Nephron (organoid): ENCODE data around the gene NAPB.

ENCODE experiments used
- H3K27ac Mint-ChIP-seq, 3 experiments: 2 replicates each; pipeline ENCODE4 v1.8.0; 2020; ENCODE audit warnings: mixed read lengths in 3 of 3, mild to moderate bottlenecking in 2 of 3, moderate library complexity in 1 of 3
- H3K27me3 Mint-ChIP-seq: 2 replicates; pipeline ENCODE4 v1.8.0; 2021; ENCODE audit warnings: low read depth, mild to moderate bottlenecking, moderate library complexity, mixed read lengths
- H3K36me3 Mint-ChIP-seq: 2 replicates; pipeline ENCODE4 v1.8.0; 2020; ENCODE audit warnings: low read depth, mixed read lengths
- H3K4me1 Mint-ChIP-seq: 2 replicates; pipeline ENCODE4 v1.8.0; 2020; ENCODE audit warnings: mixed read lengths
- H3K4me3 Mint-ChIP-seq, 3 experiments: 2 replicates each; pipeline ENCODE4 v1.8.0; 2020; ENCODE audit warnings: mild to moderate bottlenecking in 3 of 3, mixed read lengths in 3 of 3, moderate library complexity in 2 of 3
- H3K9me3 Mint-ChIP-seq: 2 replicates; pipeline ENCODE4 v1.8.0; 2020; ENCODE audit warnings: mixed read lengths
- CTCF ChIP-seq, 3 experiments: fragments of 200-600 bp; sonication (generic); IDR thresholded peaks; one replicate each; pipeline ENCODE4 v1.5.0; 2021; ENCODE audit warnings: antibody characterized with exemption in 3 of 3; ENCODE audit not compliant: unreplicated experiment in 3 of 3

NAPB gene

GRCh38 chr20:23406880-23407279, 14.4 kb downstream of the NAPB start:
- TF ChIP-seq CTCF (IDR thresholded peaks at IDR 0.05; ENCODE audit: unreplicated experiment in 3 of 3) = no peak

GRCh38 chr20:23404196-23404595, 17.1 kb downstream of the NAPB start:
- peaks cover 22% of the 10 kb centered on the region for H3K36me3 Mint-ChIP-seq
- peaks cover 21% of the 10 kb centered on the region for H3K4me1 Mint-ChIP-seq
- H3K27ac Mint-ChIP-seq = no peak overlapping the region
- no peak for TF ChIP-seq CTCF (IDR thresholded peaks at IDR 0.05; ENCODE audit: unreplicated experiment in 3 of 3)
- no peak overlapping the region for H3K4me3 Mint-ChIP-seq
- H3K9me3 Mint-ChIP-seq = no peaks in the 10 kb centered on the region
- no peaks in the 10 kb centered on the region for H3K27me3 Mint-ChIP-seq

More at GRCh38 chr20:23406880-23407279, 14.4 kb downstream of the NAPB start:
- no peak overlapping the region for H3K27ac Mint-ChIP-seq
- H3K27me3 Mint-ChIP-seq = no peaks in the 10 kb centered on the region
- H3K36me3 Mint-ChIP-seq = peaks cover 8% of the 10 kb centered on the region
- H3K9me3 Mint-ChIP-seq = no peaks in the 10 kb centered on the region
- no peak overlapping the region for H3K4me3 Mint-ChIP-seq
- peaks cover 39% of the 10 kb centered on the region for H3K4me1 Mint-ChIP-seq

GRCh38 chr20:23403751-23404150, 17.5 kb downstream of the NAPB start:
- peaks cover 21% of the 10 kb centered on the region for H3K4me1 Mint-ChIP-seq
- H3K9me3 Mint-ChIP-seq = no peaks in the 10 kb centered on the region
- TF ChIP-seq CTCF (IDR thresholded peaks at IDR 0.05; ENCODE audit: unreplicated experiment in 3 of 3) = no peak
- H3K27me3 Mint-ChIP-seq = no peaks in the 10 kb centered on the region
- no peak overlapping the region for H3K27ac Mint-ChIP-seq
- H3K4me3 Mint-ChIP-seq = no peak overlapping the region
- H3K36me3 Mint-ChIP-seq = peaks cover 22% of the 10 kb centered on the region

- Mint-ChIP-seq H3K27me3 (no peaks in the 10 kb centered on the region), H3K36me3 (peaks cover 17% of the 10 kb centered on the region), H3K4me1 (peaks cover 14% of the 10 kb centered on the region)
Observed at GRCh38 chr20:23401051-23401450, 20.2 kb downstream of the NAPB start.

GRCh38 chr20:23399568-23400241, 21.6 kb downstream of the NAPB start:
- TF ChIP-seq CTCF (IDR thresholded peaks at IDR 0.05; ENCODE audit: unreplicated experiment in 3 of 3) = no peak
- Mint-ChIP-seq H3K36me3 (peaks cover 20% of the 10 kb centered on the region), H3K27ac (no peak overlapping the region), H3K27me3 (no peaks in the 10 kb centered on the region), H3K9me3 (no peaks in the 10 kb centered on the region), H3K4me1 (peaks cover 8% of the 10 kb centered on the region), H3K4me3 (no peak overlapping the region)

More at GRCh38 chr20:23401051-23401450, 20.2 kb downstream of the NAPB start:
- TF ChIP-seq CTCF (IDR thresholded peaks at IDR 0.05; ENCODE audit: unreplicated experiment in 3 of 3) = no peak
- Mint-ChIP-seq H3K9me3 (no peaks in the 10 kb centered on the region), H3K27ac (no peak overlapping the region), H3K4me3 (no peak overlapping the region)

- peaks cover 38% of the 10 kb centered on the region for H3K36me3 Mint-ChIP-seq
- H3K27ac Mint-ChIP-seq = no peak overlapping the region
Observed at GRCh38 chr20:23397961-23398360, 23.3 kb downstream of the NAPB start.

More at GRCh38 chr20:23397961-23398360, 23.3 kb downstream of the NAPB start:
- Mint-ChIP-seq H3K9me3 (no peaks in the 10 kb centered on the region), H3K27me3 (no peaks in the 10 kb centered on the region), H3K4me1 (peaks cover 5% of the 10 kb centered on the region), H3K4me3 (no peak overlapping the region)
- no peak for TF ChIP-seq CTCF (IDR thresholded peaks at IDR 0.05; ENCODE audit: unreplicated experiment in 3 of 3)
